Keratinocyte (primary cell): Measurements from ENCODE around the gene CCDC28B. TPM values are rescaled to one million over a fixed set of nuclear protein-coding genes. Genes with fewer than 3 reads are reported as not detected.

Source experiments
- DNase-seq: peaks from one replicate; pipeline ENCODE4 v3.0.0-alpha.2; 2011; ENCODE audit warnings: low read depth, missing footprints, low spot score
- FAIRE-seq: peaks from 2 replicates; lab custom pipeline; 2011; peaks lifted over from hg19 to GRCh38; lab: Jason Lieb, UNC
- H2AFZ ChIP-seq: 2 replicates; pipeline ENCODE4 v1.6.0; 2012; ENCODE audit warnings: low read length, control low read depth, inconsistent platforms; ENCODE audit not compliant: control insufficient read depth
- H3K27ac ChIP-seq: 2 replicates; pipeline ENCODE4 v1.5.1; 2011; ENCODE audit warnings: low read length; ENCODE audit not compliant: control insufficient read depth, insufficient read depth
- H3K27me3 ChIP-seq: 3 replicates; pipeline ENCODE4 v1.6.0; 2011; ENCODE audit warnings: low read length; ENCODE audit not compliant: control insufficient read depth, insufficient read depth; ENCODE audit errors: extremely low read depth
- H3K36me3 ChIP-seq, 2 experiments: 2 replicates in 1 of 2; 3 replicates in 1 of 2; pipeline ENCODE4 v1.5.1; 2011; ENCODE audit warnings: low read length in 2 of 2, mild to moderate bottlenecking in 1 of 2; ENCODE audit not compliant: control insufficient read depth in 2 of 2, insufficient read depth in 2 of 2; ENCODE audit errors: extremely low read depth in 1 of 2
- H3K4me1 ChIP-seq: 3 replicates; pipeline ENCODE4 v1.5.1; 2011; ENCODE audit warnings: low read length; ENCODE audit not compliant: control insufficient read depth, insufficient read depth; ENCODE audit errors: extremely low read depth
- H3K4me2 ChIP-seq: 3 replicates; pipeline ENCODE4 v1.6.0; 2011; ENCODE audit warnings: low read depth, low read length; ENCODE audit not compliant: control insufficient read depth, insufficient read depth; ENCODE audit errors: extremely low read depth
- H3K4me3 ChIP-seq, 3 experiments: fragments of 200-600 bp in 1 of 3; sonication (generic) in 1 of 3; 2 replicates in 2 of 3; 3 replicates in 1 of 3; pipeline ENCODE4 v1.5.1; 2011 to 2016; ENCODE audit warnings: low read length in 3 of 3, mild to moderate bottlenecking in 3 of 3, control low read depth in 2 of 3, inconsistent platforms in 1 of 3, low read depth in 1 of 3, mixed read lengths in 1 of 3, mixed run types in 1 of 3, moderate library complexity in 1 of 3; ENCODE audit not compliant: control insufficient read depth in 2 of 3, insufficient read depth in 2 of 3; ENCODE audit errors: extremely low read depth in 1 of 3
- H3K79me2 ChIP-seq: 2 replicates; pipeline ENCODE4 v1.6.0; 2012; ENCODE audit warnings: low read length; ENCODE audit not compliant: control insufficient read depth, insufficient read depth
- H3K9ac ChIP-seq: 3 replicates; pipeline ENCODE4 v1.6.0; 2011; ENCODE audit warnings: low read length; ENCODE audit not compliant: control insufficient read depth, insufficient read depth; ENCODE audit errors: extremely low read depth
- H3K9me1 ChIP-seq: 3 replicates; pipeline ENCODE4 v1.6.0; 2011; ENCODE audit warnings: low read length; ENCODE audit not compliant: control insufficient read depth, insufficient read depth; ENCODE audit errors: extremely low read depth
- H3K9me3 ChIP-seq: 2 replicates; pipeline ENCODE4 v1.5.1; 2012; ENCODE audit warnings: low read depth, low read length; ENCODE audit not compliant: control insufficient read depth
- H4K20me1 ChIP-seq: 3 replicates; pipeline ENCODE4 v1.6.0; 2011; ENCODE audit warnings: low read length; ENCODE audit not compliant: control insufficient read depth, insufficient read depth; ENCODE audit errors: extremely low read depth
- CTCF ChIP-seq, 3 experiments: IDR thresholded peaks in 1 of 3; conservative IDR thresholded peaks in 1 of 3; optimal IDR thresholded peaks in 1 of 3; 2 replicates in 2 of 3; 3 replicates in 1 of 3; pipeline versions ENCODE3 to v1.5.1; 2011; ENCODE audit warnings: low read length in 3 of 3, mild to moderate bottlenecking in 3 of 3, moderate library complexity in 2 of 3, control low read depth in 1 of 3, inconsistent platforms in 1 of 3; ENCODE audit not compliant: insufficient read depth in 2 of 3; ENCODE audit errors: extremely low read depth in 1 of 3
- EZH2 ChIP-seq: IDR thresholded peaks from one replicate; pipeline ENCODE4 v1.6.1; 2012; ENCODE audit warnings: inconsistent platforms, mild to moderate bottlenecking, low read length, moderate library complexity
- dilution Hi-C: fragments of 300-500 bp; cut with MboI; formaldehyde crosslinking; loops from one replicate; pipeline ENCODE4 v1.7.0; 2020; ENCODE audit warnings: low sequenced_read_pairs; ENCODE audit not compliant: extremely low pct_ligation_motif_present
- polyA plus RNA-seq, 5 experiments: library from polyadenylated mRNA; depleted of rRNA in 3 of 5; stranded (reverse) in 3 of 5; stranded (forward) in 1 of 5; unstranded in 1 of 5; fragments of >200 nt; gene quantifications; 1 replicate in 1 of 5; 2 replicates in 3 of 5; 3 replicates in 1 of 5; pipeline versions ENCODE4 v1.2.1 to v1.2.3, GENCODE V29; 2011 to 2012; ENCODE audit warnings: missing spikeins in 2 of 5, low read depth in 1 of 5, low replicate concordance in 1 of 5

CCDC28B gene
- polyA plus RNA-seq, 1 donor (not counting 4 experiments of a cell fraction or from before 2014, with no cell fraction given), result 3.6 TPM

- H3K4me3 ChIP-seq, result peak overlapping the region in 2 of 3 experiments; percentile 70 to 95
- peaks cover 4% of the 10 kb centered on the region for H4K20me1 ChIP-seq
- peaks cover 53% of the 10 kb centered on the region for H3K79me2 ChIP-seq
- H3K36me3 ChIP-seq, result peaks cover 13 to 39% of the 10 kb centered on the region in 2 experiments
- H3K9me3 ChIP-seq, result no peaks in the 10 kb centered on the region
- H3K9me1 ChIP-seq, result peaks cover 7% of the 10 kb centered on the region
- no peak overlapping the region for H2AFZ ChIP-seq
- peaks cover 19% of the 10 kb centered on the region for H3K4me1 ChIP-seq
- no peaks in the 10 kb centered on the region for H3K27me3 ChIP-seq
- H3K4me2 ChIP-seq, result peak overlapping the region; percentile 87
- DNase-seq (no peak), FAIRE-seq (no peak)
- no peak for TF ChIP-seq EZH2
- no peak for TF ChIP-seq CTCF (optimal IDR thresholded peaks at IDR 0.05 in 1 of 3, IDR thresholded peaks at IDR 0.05 in 1 of 3, conservative IDR thresholded peaks at IDR 0.05 in 1 of 3; ENCODE audit: extremely low read depth in 1 of 3, insufficient read depth in 2 of 3, low read length in 3 of 3)
- H3K27ac ChIP-seq, result no peak overlapping the region
- H3K9ac ChIP-seq, result no peak overlapping the region
- dilution Hi-C loops, result no loop called here
Observed at GRCh38 chr1:32181563-32181962, 18.8 kb upstream of the CCDC28B start.

GRCh38 chr1:32182060-32182459 lies 18.3 kb upstream of the CCDC28B start:
- no peaks in the 10 kb centered on the region for H3K27me3 ChIP-seq
- H3K4me1 ChIP-seq, result peaks cover 19% of the 10 kb centered on the region
- peaks cover 13 to 42% of the 10 kb centered on the region in 2 experiments for H3K36me3 ChIP-seq
- H2AFZ ChIP-seq, result no peak overlapping the region
- FAIRE-seq, result no peak
- dilution Hi-C loops, result no loop called here
- H4K20me1 ChIP-seq, result peaks cover 4% of the 10 kb centered on the region
- no peak for DNase-seq
- H3K79me2 ChIP-seq, result peaks cover 55% of the 10 kb centered on the region
- H3K9me3 ChIP-seq, result no peaks in the 10 kb centered on the region
- peak overlapping the region; percentile 87 for H3K4me2 ChIP-seq
- peak overlapping the region in 1 of 3 experiments; percentile 26 for H3K4me3 ChIP-seq
- H3K9ac ChIP-seq, result no peak overlapping the region
- no peak overlapping the region for H3K27ac ChIP-seq
- peaks cover 7% of the 10 kb centered on the region for H3K9me1 ChIP-seq
- TF ChIP-seq CTCF (optimal IDR thresholded peaks at IDR 0.05 in 1 of 3, IDR thresholded peaks at IDR 0.05 in 1 of 3, conservative IDR thresholded peaks at IDR 0.05 in 1 of 3; ENCODE audit: extremely low read depth in 1 of 3, insufficient read depth in 2 of 3, low read length in 3 of 3), result no peak
- no peak for TF ChIP-seq EZH2
